GM23338 (cell line): ENCODE measurements around the gene ETV2. TPM values are rescaled to one million over a fixed set of nuclear protein-coding genes. Genes with fewer than 3 reads are reported as not detected.

ENCODE experiments used
- ATAC-seq: fragments of 200-7000 bp; cut with Tn5 transposase; 3 replicates; pipeline ENCODE4 v1.9.1; 2020
- DNase-seq: peaks from one replicate; pipeline ENCODE4 v3.0.0-alpha.2; 2015; ENCODE audit warnings: low spot score
- H2AFZ ChIP-seq: fragments of 200-600 bp; sonication (generic); 2 replicates; pipeline ENCODE4 v1.8.0; 2016; ENCODE audit warnings: antibody characterized with exemption, mild to moderate bottlenecking, moderate library complexity
- H3F3A ChIP-seq: fragments of 200-600 bp; sonication (generic); replicated peaks from 2 replicates; pipeline ENCODE4 v1.8.0; 2017; ENCODE audit warnings: antibody characterized with exemption, mixed run types, low read depth
- H3K27ac ChIP-seq: fragments of 200-600 bp; sonication (generic); 2 replicates; pipeline ENCODE4 v1.6.1; 2016; ENCODE audit warnings: low read depth
- H3K27me3 ChIP-seq: fragments of 200-600 bp; sonication (generic); 2 replicates; pipeline ENCODE4 v1.8.0; 2016; ENCODE audit warnings: mild to moderate bottlenecking, mixed run types, moderate library complexity; ENCODE audit not compliant: insufficient read depth
- H3K36me3 ChIP-seq: fragments of 200-600 bp; sonication (generic); 2 replicates; pipeline ENCODE4 v1.8.0; 2016; ENCODE audit warnings: mild to moderate bottlenecking; ENCODE audit not compliant: insufficient read depth
- H3K4me1 ChIP-seq: fragments of 200-600 bp; sonication (generic); 2 replicates; pipeline ENCODE4 v1.8.0; 2016; ENCODE audit warnings: mild to moderate bottlenecking, moderate library complexity; ENCODE audit not compliant: insufficient read depth
- H3K4me2 ChIP-seq: fragments of 200-600 bp; sonication (generic); 2 replicates; pipeline ENCODE4 v1.7.1; 2017; ENCODE audit warnings: mixed run types
- H3K4me3 ChIP-seq: fragments of 200-600 bp; sonication (generic); 2 replicates; pipeline ENCODE4 v1.6.1; 2016; ENCODE audit warnings: mixed run types
- H3K79me2 ChIP-seq: fragments of 200-600 bp; sonication (generic); replicated peaks from 2 replicates; pipeline ENCODE4 v1.8.0; 2017; ENCODE audit warnings: mild to moderate bottlenecking; ENCODE audit not compliant: insufficient read depth
- H3K9me2 ChIP-seq: fragments of 200-600 bp; sonication (generic); 2 replicates; pipeline ENCODE4 v1.8.0; 2017; ENCODE audit not compliant: insufficient read depth
- H4K20me1 ChIP-seq: fragments of 200-600 bp; sonication (generic); replicated peaks from 2 replicates; pipeline ENCODE4 v1.8.0; 2017; ENCODE audit warnings: mild to moderate bottlenecking; ENCODE audit not compliant: insufficient read depth
- H3K27ac Mint-ChIP-seq: 2 replicates; pipeline ENCODE4 v1.8.0; 2020; ENCODE audit warnings: inconsistent platforms, mild to moderate bottlenecking, moderate library complexity, mixed read lengths
- H3K27me3 Mint-ChIP-seq: 3 replicates; pipeline ENCODE4 v1.8.0; 2022; ENCODE audit warnings: low read depth, mild to moderate bottlenecking, moderate library complexity, mixed read lengths, inconsistent platforms; ENCODE audit not compliant: insufficient read depth, poor library complexity
- H3K36me3 Mint-ChIP-seq: 3 replicates; pipeline ENCODE4 v1.8.0; 2021; ENCODE audit warnings: low read depth, mild to moderate bottlenecking, inconsistent platforms, moderate library complexity, mixed read lengths
- H3K4me1 Mint-ChIP-seq: 3 replicates; pipeline ENCODE4 v1.8.0; 2020; ENCODE audit warnings: mild to moderate bottlenecking, inconsistent platforms, mixed read lengths
- H3K4me3 Mint-ChIP-seq: 3 replicates; pipeline ENCODE4 v1.8.0; 2021; ENCODE audit warnings: moderate library complexity, mild to moderate bottlenecking, inconsistent platforms, mixed read lengths
- H3K9me3 Mint-ChIP-seq: 3 replicates; pipeline ENCODE4 v1.8.0; 2020; ENCODE audit warnings: moderate library complexity, mild to moderate bottlenecking, inconsistent platforms, mixed read lengths
- CREB1 ChIP-seq: fragments of 250-450 bp; sonication (Bioruptor Pico); IDR thresholded peaks from 2 replicates; pipeline ENCODE4 v1.5.0; 2020; ENCODE audit warnings: low read depth, mild to moderate bottlenecking, moderate library complexity
- CTCF ChIP-seq, 2 experiments: fragments of 200-600 bp in 1 of 2; sonication (generic) in 1 of 2; conservative IDR thresholded peaks; 2 replicates each; pipeline versions ENCODE4 v1.5.1 to v1.6.1; 2016 to 2017; ENCODE audit warnings: antibody characterized with exemption in 2 of 2, low read depth in 2 of 2, mild to moderate bottlenecking in 2 of 2, moderate library complexity in 1 of 2
- EZH2 ChIP-seq: fragments of 200-600 bp; sonication (generic); IDR thresholded peaks from one replicate; pipeline ENCODE4 v1.8.0; 2017; ENCODE audit warnings: antibody characterized with exemption, mild to moderate bottlenecking, low read depth; ENCODE audit not compliant: unreplicated experiment
- EZH2phosphoT487 ChIP-seq: fragments of 200-600 bp; sonication (generic); IDR thresholded peaks from one replicate; pipeline ENCODE4 v1.8.1; 2018; ENCODE audit warnings: antibody characterized with exemption; ENCODE audit not compliant: unreplicated experiment
- JUNB ChIP-seq: IDR thresholded peaks from one replicate; pipeline ENCODE4 v1.6.1; 2016; ENCODE audit warnings: antibody characterized with exemption; ENCODE audit not compliant: unreplicated experiment
- NANOG ChIP-seq: IDR thresholded peaks from 2 replicates; pipeline ENCODE4 v1.6.1; 2016; ENCODE audit warnings: antibody characterized with exemption, borderline replicate concordance
- POLR2AphosphoS5 ChIP-seq: IDR thresholded peaks from 2 replicates; pipeline ENCODE4 v1.6.1; 2016; ENCODE audit warnings: antibody characterized with exemption, low read depth
- REST ChIP-seq: IDR thresholded peaks from one replicate; pipeline ENCODE4 v1.6.1; 2018; ENCODE audit warnings: antibody characterized with exemption; ENCODE audit not compliant: unreplicated experiment
- STAT1 ChIP-seq: IDR thresholded peaks from one replicate; pipeline ENCODE4 v1.6.1; 2016; ENCODE audit warnings: antibody characterized with exemption; ENCODE audit not compliant: unreplicated experiment
- ZNF114 ChIP-seq: fragments of 250-450 bp; sonication (Bioruptor Pico); IDR thresholded peaks from 2 replicates; pipeline ENCODE4 v1.5.0; 2020; ENCODE audit warnings: mild to moderate bottlenecking, moderate library complexity
- ZNF331 ChIP-seq: fragments of 250-450 bp; sonication (Bioruptor Pico); IDR thresholded peaks from 2 replicates; pipeline ENCODE4 v1.5.0; 2020; ENCODE audit warnings: low read depth, mild to moderate bottlenecking, moderate library complexity
- ZNF462 ChIP-seq: fragments of 250-450 bp; sonication (Bioruptor Pico); IDR thresholded peaks from 2 replicates; pipeline ENCODE4 v1.5.0; 2020; ENCODE audit warnings: mild to moderate bottlenecking, moderate library complexity
- polyA plus RNA-seq: library from polyadenylated mRNA; unstranded; fragments of >200 nt; fragmentation: Nextera tagmentation; extraction: Ambion mirVana; gene quantifications from 2 replicates; pipeline ENCODE4 v1.2.1, GENCODE V29; 2016
- total RNA-seq: library from RNA; depleted of rRNA; stranded (reverse); fragments of >200 nt; shearing (Covaris generic); gene quantifications from 2 replicates; pipeline ENCODE4 v1.2.3, GENCODE V29; 2014
- TF ChIP-seq, protein P1 (sequence below): IDR thresholded peaks from 2 replicates; pipeline ENCODE4 v1.6.1; 2016; ENCODE audit warnings: antibody characterized with exemption

Gene ETV2
- total and polyA plus RNA-seq, 2 experiments from 2014 or later = 0.87 to 1.5 TPM

DNA sequence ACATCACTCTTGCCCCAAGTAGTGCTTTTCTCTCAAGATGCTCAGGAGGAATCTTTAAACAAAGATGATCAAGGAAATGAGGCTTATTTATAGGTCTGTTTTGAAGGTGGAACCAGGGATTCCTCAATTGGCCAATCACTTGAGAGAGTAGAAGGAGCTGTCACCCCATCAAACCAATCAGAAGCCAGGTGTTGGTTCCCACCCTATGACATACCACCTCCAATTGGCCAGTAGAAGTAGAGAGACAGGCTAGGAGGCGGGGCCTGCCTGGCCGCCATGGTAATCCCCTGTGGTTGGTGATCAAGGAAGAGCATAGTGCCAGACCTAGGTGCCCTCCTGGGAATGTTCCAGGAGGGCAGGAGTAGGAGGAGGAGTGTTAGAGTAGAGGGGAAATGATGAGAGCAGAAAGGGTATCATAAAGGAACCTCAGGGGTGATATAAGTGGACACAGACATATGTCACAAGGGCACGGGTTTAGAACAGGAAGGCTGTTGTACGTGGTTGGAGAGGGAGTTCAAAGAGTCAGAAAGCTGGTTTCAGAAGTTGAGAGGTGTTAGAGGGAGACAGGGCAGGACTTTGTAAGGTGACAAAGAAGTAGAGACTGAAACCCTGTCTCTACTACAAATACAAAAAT lies 45.1 kb upstream of the ETV2 start:
- ATAC-seq = peak; percentile 79
- no peak overlapping the region for H3K27ac Mint-ChIP-seq

More for the DNA sequence above, 45.1 kb upstream of the ETV2 start:
- Mint-ChIP-seq H3K36me3 (no peaks in the 10 kb centered on the region), H3K4me1 (no peaks in the 10 kb centered on the region), H3K9me3 (no peaks in the 10 kb centered on the region; the same call in 2 of the 3 replicates), H3K4me3 (no peak overlapping the region; the same call in 2 of the 3 replicates), H3K27me3 (peaks cover 11% of the 10 kb centered on the region)
- no peak overlapping the region for H2AFZ ChIP-seq
- no peaks in the 10 kb centered on the region for H3K4me1 ChIP-seq
- TF ChIP-seq STAT1 (no peak), REST (no peak), NANOG (no peak), ZNF331 (CRISPR knock-in tag) (no peak), CREB1 (CRISPR knock-in tag) (no peak), ZNF462 (CRISPR knock-in tag) (no peak), EZH2phosphoT487 (no peak), EZH2 (no peak), ZNF114 (CRISPR knock-in tag) (no peak), CTCF (conservative IDR thresholded peaks at IDR 0.05; ENCODE audit: low read depth in 2 of 2) (no peak), POLR2AphosphoS5 (no peak), JUNB (no peak)
- TF ChIP-seq, protein P1, sequence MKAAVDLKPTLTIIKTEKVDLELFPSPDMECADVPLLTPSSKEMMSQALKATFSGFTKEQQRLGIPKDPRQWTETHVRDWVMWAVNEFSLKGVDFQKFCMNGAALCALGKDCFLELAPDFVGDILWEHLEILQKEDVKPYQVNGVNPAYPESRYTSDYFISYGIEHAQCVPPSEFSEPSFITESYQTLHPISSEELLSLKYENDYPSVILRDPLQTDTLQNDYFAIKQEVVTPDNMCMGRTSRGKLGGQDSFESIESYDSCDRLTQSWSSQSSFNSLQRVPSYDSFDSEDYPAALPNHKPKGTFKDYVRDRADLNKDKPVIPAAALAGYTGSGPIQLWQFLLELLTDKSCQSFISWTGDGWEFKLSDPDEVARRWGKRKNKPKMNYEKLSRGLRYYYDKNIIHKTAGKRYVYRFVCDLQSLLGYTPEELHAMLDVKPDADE = no peak
- no peaks in the 10 kb centered on the region for H3F3A ChIP-seq
- H3K27ac ChIP-seq = no peak overlapping the region
- peak; percentile 61 for DNase-seq
- no peak overlapping the region for H3K4me3 ChIP-seq
- no peaks in the 10 kb centered on the region for H3K36me3 ChIP-seq
- no peaks in the 10 kb centered on the region; the same call in 1 of the 2 replicates for H4K20me1 ChIP-seq
- H3K9me2 ChIP-seq = no peaks in the 10 kb centered on the region
- no peak overlapping the region for H3K4me2 ChIP-seq
- H3K27me3 ChIP-seq = no peaks in the 10 kb centered on the region
- no peaks in the 10 kb centered on the region for H3K79me2 ChIP-seq
